Activated CD8-positive, alpha-beta T cell treated with anti-CD3 and anti-CD28 coated beads for 36 hours (primary cell): ENCODE results near the gene PDE4B. TPM values are rescaled to one million over a fixed set of nuclear protein-coding genes. Genes with fewer than 3 reads are reported as not detected.
A peak's percentile ranks its signal among the peaks of the same experiment; 100 is the strongest.

Experiments
- ATAC-seq: fragments of 200-7000 bp; cut with Tn5 transposase; one replicate; pipeline ENCODE4 v1.10.0; 2021; ENCODE audit warnings: mild to moderate bottlenecking, moderate library complexity
- CTCF ChIA-PET: fragments of 350-600 bp; sonication (Branson Sonifier 250); formaldehyde crosslinking; loops from one replicate; lab custom pipeline; 2021; ENCODE audit warnings: antibody characterized with exemption; lab: Charles Lee
- POLR2A ChIA-PET: fragments of 350-600 bp; sonication (Branson Sonifier 250); formaldehyde crosslinking; loops from one replicate; lab custom pipeline; 2021; ENCODE audit warnings: antibody characterized with exemption; lab: Charles Lee
- DNase-seq: peaks from one replicate; pipeline ENCODE4 v3.0.0-alpha.2; 2020
- H3K27ac Mint-ChIP-seq: one replicate; pipeline ENCODE4 v1.8.0; 2021; ENCODE audit warnings: mild to moderate bottlenecking, mixed read lengths
- H3K27me3 Mint-ChIP-seq: one replicate; pipeline ENCODE4 v1.8.0; 2021; ENCODE audit warnings: mixed read lengths
- H3K36me3 Mint-ChIP-seq: one replicate; pipeline ENCODE4 v1.8.0; 2021; ENCODE audit warnings: low read depth, mixed read lengths
- H3K4me1 Mint-ChIP-seq: one replicate; pipeline ENCODE4 v1.8.0; 2021; ENCODE audit warnings: low read depth, mixed read lengths
- H3K4me3 Mint-ChIP-seq: one replicate; pipeline ENCODE4 v1.8.0; 2021; ENCODE audit warnings: mild to moderate bottlenecking, moderate library complexity, mixed read lengths
- H3K9me3 Mint-ChIP-seq: one replicate; pipeline ENCODE4 v1.8.0; 2021; ENCODE audit warnings: mixed read lengths
- intact Hi-C: fragments of 100-400 bp; cut with micrococcal nuclease; formaldehyde crosslinking; loops from one replicate; pipeline ENCODE4 v1.10.0; 2022
- total RNA-seq, 2 experiments: library from RNA; stranded (reverse); gene quantifications; one replicate each; pipeline ENCODE4 v1.2.3, GENCODE V29; 2021
- TF ChIP-seq, protein P1 (sequence below): fragments of 200-600 bp; IDR thresholded peaks from one replicate; pipeline ENCODE4 v1.8.0; 2022; ENCODE audit warnings: antibody characterized with exemption, mild to moderate bottlenecking

PDE4B gene
- total RNA-seq, 2 experiments from 2014 or later: 32.4 to 33.1 TPM

- TF ChIP-seq, protein P1, sequence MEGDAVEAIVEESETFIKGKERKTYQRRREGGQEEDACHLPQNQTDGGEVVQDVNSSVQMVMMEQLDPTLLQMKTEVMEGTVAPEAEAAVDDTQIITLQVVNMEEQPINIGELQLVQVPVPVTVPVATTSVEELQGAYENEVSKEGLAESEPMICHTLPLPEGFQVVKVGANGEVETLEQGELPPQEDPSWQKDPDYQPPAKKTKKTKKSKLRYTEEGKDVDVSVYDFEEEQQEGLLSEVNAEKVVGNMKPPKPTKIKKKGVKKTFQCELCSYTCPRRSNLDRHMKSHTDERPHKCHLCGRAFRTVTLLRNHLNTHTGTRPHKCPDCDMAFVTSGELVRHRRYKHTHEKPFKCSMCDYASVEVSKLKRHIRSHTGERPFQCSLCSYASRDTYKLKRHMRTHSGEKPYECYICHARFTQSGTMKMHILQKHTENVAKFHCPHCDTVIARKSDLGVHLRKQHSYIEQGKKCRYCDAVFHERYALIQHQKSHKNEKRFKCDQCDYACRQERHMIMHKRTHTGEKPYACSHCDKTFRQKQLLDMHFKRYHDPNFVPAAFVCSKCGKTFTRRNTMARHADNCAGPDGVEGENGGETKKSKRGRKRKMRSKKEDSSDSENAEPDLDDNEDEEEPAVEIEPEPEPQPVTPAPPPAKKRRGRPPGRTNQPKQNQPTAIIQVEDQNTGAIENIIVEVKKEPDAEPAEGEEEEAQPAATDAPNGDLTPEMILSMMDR: no peak
- ChIA-PET POLR2A (interaction anchor here (0.7 to 1.6 kb wide), 7 partner anchors 9 to 124 kb away, joined by 3 to 5 read pairs (median 3); no protein-coding TSS in a partner anchor), CTCF (interaction anchor here (1.0 to 4.9 kb wide), 9 partner anchors 9 to 122 kb away, joined by 3 to 32 read pairs (median 4); no protein-coding TSS in a partner anchor)
- H3K27ac Mint-ChIP-seq: peak overlapping the region; percentile 93
- ATAC-seq (peak; percentile 75), DNase-seq (peak; percentile 76)
- H3K4me3 Mint-ChIP-seq: peak overlapping the region; percentile 60
- H3K9me3 Mint-ChIP-seq: no peaks in the 10 kb centered on the region
- intact Hi-C loops: loop anchor here (1.0 to 2.0 kb wide), 4 partner anchors 44 to 100 kb away; no protein-coding TSS in a partner anchor
- peaks cover 75% of the 10 kb centered on the region for H3K4me1 Mint-ChIP-seq
- peaks cover 37% of the 10 kb centered on the region for H3K36me3 Mint-ChIP-seq
- no peaks in the 10 kb centered on the region for H3K27me3 Mint-ChIP-seq
Measured at GRCh38 chr1:66374561-66375111, 581.9 kb downstream of the PDE4B start.

GRCh38 chr1:66375125-66375524 is 582.4 kb downstream of the PDE4B start:
- CTCF ChIA-PET: interaction anchor here (1.0 to 4.9 kb wide), 9 partner anchors 7 to 100 kb away, joined by 3 to 32 read pairs (median 6); no protein-coding TSS in a partner anchor
- no peaks in the 10 kb centered on the region for H3K9me3 Mint-ChIP-seq
- ATAC-seq: no peak
- no peak for DNase-seq
- peaks cover 77% of the 10 kb centered on the region for H3K4me1 Mint-ChIP-seq
- TF ChIP-seq, protein P1: no peak
- intact Hi-C loops: loop anchor here (2.0 kb wide), 3 partner anchors 44 to 100 kb away; no protein-coding TSS in a partner anchor
- H3K27ac Mint-ChIP-seq: peak overlapping the region; percentile 93
- H3K4me3 Mint-ChIP-seq: no peak overlapping the region
- POLR2A ChIA-PET: interaction anchor here (0.7 to 2.5 kb wide), 10 partner anchors 10 to 124 kb away, joined by 3 to 8 read pairs (median 4); no protein-coding TSS in a partner anchor
- peaks cover 34% of the 10 kb centered on the region for H3K36me3 Mint-ChIP-seq
- H3K27me3 Mint-ChIP-seq: no peaks in the 10 kb centered on the region

GRCh38 chr1:66380452-66381212 is 587.9 kb downstream of the PDE4B start:
- intact Hi-C loops: no loop called here
- ATAC-seq: peak; percentile 84
- ChIA-PET POLR2A (interaction anchor here (0.5 to 1.3 kb wide), 5 partner anchors 9 to 255 kb away, joined by 3 to 6 read pairs (median 3); no protein-coding TSS in a partner anchor), CTCF (interaction anchor here (2.6 kb wide), 1 partner anchor 55 kb away, joined by 11 read pairs; no protein-coding TSS in a partner anchor)
- no peak overlapping the region for H3K27ac Mint-ChIP-seq
- peaks cover 39% of the 10 kb centered on the region for H3K4me1 Mint-ChIP-seq
- H3K4me3 Mint-ChIP-seq: no peak overlapping the region
- H3K9me3 Mint-ChIP-seq: peaks cover 3% of the 10 kb centered on the region
- H3K27me3 Mint-ChIP-seq: no peaks in the 10 kb centered on the region
- peak; percentile 51 for DNase-seq
- no peaks in the 10 kb centered on the region for H3K36me3 Mint-ChIP-seq
- TF ChIP-seq, protein P1: no peak

GRCh38 chr1:66381621-66382275 is 589.1 kb downstream of the PDE4B start:
- intact Hi-C loops: no loop called here
- peaks cover 28% of the 10 kb centered on the region for H3K4me1 Mint-ChIP-seq
- H3K4me3 Mint-ChIP-seq: no peak overlapping the region
- no peak for ATAC-seq
- H3K27me3 Mint-ChIP-seq: no peaks in the 10 kb centered on the region
- TF ChIP-seq, protein P1: no peak
- H3K36me3 Mint-ChIP-seq: peaks cover 1% of the 10 kb centered on the region
- ChIA-PET POLR2A (no interaction called here), CTCF (interaction anchor here (2.6 kb wide), 1 partner anchor 54 kb away, joined by 11 read pairs; no protein-coding TSS in a partner anchor)
- peaks cover 11% of the 10 kb centered on the region for H3K9me3 Mint-ChIP-seq
- H3K27ac Mint-ChIP-seq: no peak overlapping the region
- no peak for DNase-seq
